ENCODE results near the gene FTCD.
"Not testable (repeated sequence)": the region's sequence is repeated elsewhere in the genome, so short reads cannot be mapped to it uniquely, and the experiment has no call there.

The FTCD gene

GRCh38 chr21:46152927-46153246 is 2.5 kb downstream of the FTCD start:
- DNase-seq = peak; percentile 32

GRCh38 chr21:46151989-46152926 is 3.1 kb downstream of the FTCD start:
- DNase-seq = peak; percentile 13

- peak; percentile 21 for DNase-seq
These were observed 4.0 kb downstream of the FTCD start for GRCh38 chr21:46151261-46151988.

- DNase-seq = peak; percentile 35
These were observed 4.8 kb downstream of the FTCD start for GRCh38 chr21:46150491-46151121.

GRCh38 chr21:46150073-46150472 is 5.3 kb downstream of the FTCD start:
- peak; percentile 23 for DNase-seq

GRCh38 chr21:46149205-46149901 is 6.0 kb downstream of the FTCD start:
- peak; percentile 12 for DNase-seq

- no peak for DNase-seq
These were observed 7.3 kb downstream of the FTCD start for GRCh38 chr21:46148106-46148505.

GRCh38 chr21:46147429-46147828 is 8.0 kb downstream of the FTCD start:
- peak; percentile 15 for DNase-seq

GRCh38 chr21:46146856-46147255 is 8.5 kb downstream of the FTCD start:
- peak; percentile 10 for DNase-seq

GRCh38 chr21:46145840-46146691 is 9.3 kb downstream of the FTCD start:
- DNase-seq = peak; percentile 10

GRCh38 chr21:46145159-46145839 is 10.1 kb downstream of the FTCD start:
- DNase-seq = no peak

- no peak for DNase-seq
These were observed 10.8 kb downstream of the FTCD start for GRCh38 chr21:46144464-46145070.

GRCh38 chr21:46142582-46143473 is 12.6 kb downstream of the FTCD start:
- no peak for DNase-seq

- no peak for DNase-seq
These were observed 13.4 kb downstream of the FTCD start for GRCh38 chr21:46141767-46142581.

- DNase-seq = not testable (repeated sequence)
These were observed 14.9 kb downstream of the FTCD start for GRCh38 chr21:46140352-46141003.

GRCh38 chr21:46139686-46140085 is 15.7 kb downstream of the FTCD start:
- no peak for DNase-seq

- DNase-seq = no peak
These were observed 16.9 kb downstream of the FTCD start for GRCh38 chr21:46138383-46138970.

- DNase-seq = no peak
These were observed 17.5 kb downstream of the FTCD start for GRCh38 chr21:46137908-46138307.

Data from right hindlimb (tissue), 1 donor.